Trophoblast cell (in vitro differentiated cells and primary cell): Measurements from ENCODE around the gene HSPE1.
A peak's percentile ranks its signal among the peaks of the same experiment; 100 is the strongest.

Experiments
- DNase-seq, 2 donors: peaks; one replicate each; pipeline ENCODE4 v3.0.0-alpha.2; 2016
- H2AFZ ChIP-seq: 2 replicates; pipeline ENCODE4 v1.6.1; 2013; ENCODE audit warnings: low read length, moderate library complexity, mild to moderate bottlenecking; ENCODE audit not compliant: insufficient read depth, poor library complexity
- H2AK5ac ChIP-seq: 2 replicates; pipeline ENCODE4 v1.6.1; 2013; ENCODE audit warnings: mild to moderate bottlenecking, low read length
- H2BK120ac ChIP-seq: 2 replicates; pipeline ENCODE4 v1.6.1; 2013; ENCODE audit warnings: low read length, mild to moderate bottlenecking, moderate library complexity; ENCODE audit not compliant: insufficient read depth, poor library complexity
- H2BK12ac ChIP-seq: 2 replicates; pipeline ENCODE4 v1.6.1; 2013; ENCODE audit warnings: mild to moderate bottlenecking, low read length, moderate library complexity
- H2BK5ac ChIP-seq: 2 replicates; pipeline ENCODE4 v1.6.1; 2013; ENCODE audit warnings: low read length, low read depth, moderate library complexity, mild to moderate bottlenecking; ENCODE audit not compliant: poor library complexity
- H3K14ac ChIP-seq: 2 replicates; pipeline ENCODE4 v1.6.1; 2013; ENCODE audit warnings: mild to moderate bottlenecking, low read length
- H3K18ac ChIP-seq: 2 replicates; pipeline ENCODE4 v1.6.1; 2013; ENCODE audit warnings: mild to moderate bottlenecking, low read length
- H3K23ac ChIP-seq: 2 replicates; pipeline ENCODE4 v1.6.1; 2013; ENCODE audit warnings: low read length
- H3K27ac ChIP-seq: 2 replicates; pipeline ENCODE4 v1.5.1; 2013; ENCODE audit warnings: low read depth, mild to moderate bottlenecking, inconsistent platforms, low read length, moderate library complexity
- H3K27me3 ChIP-seq: 2 replicates; pipeline ENCODE4 v1.6.1; 2013; ENCODE audit warnings: inconsistent platforms, mild to moderate bottlenecking, low read length, moderate library complexity; ENCODE audit not compliant: insufficient read depth
- H3K36me3 ChIP-seq, 2 experiments: 1 replicate in 1 of 2; 2 replicates in 1 of 2; pipeline ENCODE4 v1.6.1; 2013; ENCODE audit warnings: low read length in 2 of 2, mild to moderate bottlenecking in 2 of 2, moderate library complexity in 1 of 2; ENCODE audit not compliant: insufficient read depth in 2 of 2, control insufficient read depth in 1 of 2
- H3K4ac ChIP-seq: 2 replicates; pipeline ENCODE4 v1.6.1; 2013; ENCODE audit warnings: low read depth, mild to moderate bottlenecking, low read length, moderate library complexity
- H3K4me1 ChIP-seq, 2 experiments: 1 replicate in 1 of 2; 2 replicates in 1 of 2; pipeline ENCODE4 v1.6.1; 2013; ENCODE audit warnings: low read length in 2 of 2, mild to moderate bottlenecking in 2 of 2, moderate library complexity in 1 of 2; ENCODE audit not compliant: insufficient read depth in 2 of 2, control insufficient read depth in 1 of 2
- H3K4me2 ChIP-seq: 2 replicates; pipeline ENCODE4 v1.6.1; 2013; ENCODE audit warnings: inconsistent platforms, mild to moderate bottlenecking, low read length, moderate library complexity
- H3K4me3 ChIP-seq: 2 replicates; pipeline ENCODE4 v1.5.1; 2013; ENCODE audit warnings: mild to moderate bottlenecking, low read depth, low read length, inconsistent platforms
- H3K79me1 ChIP-seq: one replicate; pipeline ENCODE4 v1.6.1; 2013; ENCODE audit warnings: low read length
- H3K79me2 ChIP-seq: 2 replicates; pipeline ENCODE4 v1.6.1; 2013; ENCODE audit warnings: low read length, mild to moderate bottlenecking; ENCODE audit not compliant: control insufficient read depth, insufficient read depth, poor library complexity
- H3K9ac ChIP-seq: 2 replicates; pipeline ENCODE4 v1.6.1; 2013; ENCODE audit warnings: mild to moderate bottlenecking, low read length
- H3K9me3 ChIP-seq: 2 replicates; pipeline ENCODE4 v1.6.1; 2013; ENCODE audit warnings: low read depth, mild to moderate bottlenecking, control low read depth, inconsistent platforms, low read length; ENCODE audit not compliant: insufficient read depth
- H4K12ac ChIP-seq: 2 replicates; pipeline ENCODE4 v1.6.1; 2013; ENCODE audit warnings: low read depth, mild to moderate bottlenecking, low read length, moderate library complexity
- H4K8ac ChIP-seq: 2 replicates; pipeline ENCODE4 v1.6.1; 2013; ENCODE audit warnings: low read depth, mild to moderate bottlenecking, low read length, moderate library complexity
- H4K91ac ChIP-seq: one replicate; pipeline ENCODE4 v1.6.1; 2013; ENCODE audit warnings: low read depth, mild to moderate bottlenecking, low read length, moderate library complexity
- whole genome bisulfite sequencing: extraction: QIAGEN DNeasy Blood & Tissue Kit; methylation state at CpG from one replicate; pipeline ENCODE4 v1.1.7; 2013; ENCODE audit warnings: missing lambda C conversion rate; ENCODE audit not compliant: insufficient read length, insufficient coverage; ENCODE audit errors: extremely low coverage; 5-methylcytosine and 5-hydroxymethylcytosine counted together

Gene HSPE1

GRCh38 chr2:197487385-197487784, 12.8 kb upstream of the HSPE1 start:
- no peaks in the 10 kb centered on the region for H3K79me1 ChIP-seq
- H3K27me3 ChIP-seq, result no peaks in the 10 kb centered on the region
- no peak overlapping the region for H4K12ac ChIP-seq
- no peak overlapping the region for H2BK120ac ChIP-seq
- no CpG with 5 or more reads among the region's 4 CpGs for WGBS
- no peak overlapping the region for H2AK5ac ChIP-seq
- H2BK5ac ChIP-seq, result no peak overlapping the region
- H2AFZ ChIP-seq, result no peak overlapping the region
- no peak overlapping the region for H3K14ac ChIP-seq
- H2BK12ac ChIP-seq, result no peak overlapping the region
- no peaks in the 10 kb centered on the region for H3K79me2 ChIP-seq
- no peaks in the 10 kb centered on the region for H3K4me1 ChIP-seq
- H3K4ac ChIP-seq, result no peak overlapping the region
- H3K36me3 ChIP-seq, result peaks cover 23 to 33% of the 10 kb centered on the region in 2 experiments
- H3K27ac ChIP-seq, result no peak overlapping the region
- no peak overlapping the region for H3K9ac ChIP-seq
- H3K4me2 ChIP-seq, result no peak overlapping the region
- H3K4me3 ChIP-seq, result no peak overlapping the region
- no peak overlapping the region for H3K23ac ChIP-seq
- no peak overlapping the region for H3K18ac ChIP-seq
- no peak overlapping the region for H4K8ac ChIP-seq
- peaks cover 5% of the 10 kb centered on the region for H3K9me3 ChIP-seq
- DNase-seq, result no peak
- H4K91ac ChIP-seq, result no peak overlapping the region

DNA sequence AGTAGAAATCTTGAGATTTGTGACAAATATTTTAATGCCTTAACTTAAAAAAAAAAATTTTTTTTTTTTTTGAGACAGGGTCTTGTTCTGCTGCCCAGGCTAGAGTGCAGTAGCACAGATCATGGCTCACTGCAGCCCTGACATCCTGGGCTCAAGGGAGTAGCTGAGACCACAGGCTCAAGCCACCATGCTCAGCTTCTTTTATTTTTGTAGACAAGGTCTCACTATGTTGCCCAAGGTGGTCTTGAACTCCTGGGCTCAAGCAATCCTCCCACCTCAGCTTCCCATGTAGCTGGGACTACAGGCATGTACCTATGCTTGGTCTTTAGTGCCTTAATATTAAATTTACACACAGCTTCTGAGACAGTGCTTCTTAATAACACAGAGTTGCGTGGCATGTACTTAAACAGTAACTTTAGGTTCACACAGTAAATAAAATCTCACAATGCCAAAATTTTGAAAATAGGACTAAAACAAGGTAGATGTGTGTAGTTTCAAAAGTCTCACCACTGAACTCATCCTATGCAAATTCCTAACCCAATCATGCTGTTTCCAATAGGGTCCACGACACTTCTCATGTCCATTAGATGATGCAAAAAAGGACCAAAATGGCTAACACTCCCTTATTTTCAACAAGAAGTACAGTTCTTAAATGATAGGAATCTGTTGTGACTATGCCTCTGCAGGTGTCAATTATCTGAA, 4.6 kb upstream of the HSPE1 start:
- Histone ChIP-seq H2AK5ac (no peak overlapping the region), H3K14ac (no peak overlapping the region), H3K36me3 (peaks cover 21 to 26% of the 10 kb centered on the region in 2 experiments), H3K79me1 (peaks cover 14% of the 10 kb centered on the region), H3K4me1 (peaks cover 0 to 3% of the 10 kb centered on the region in 2 experiments), H3K4ac (peak overlapping the region; percentile 53), H3K9me3 (no peaks in the 10 kb centered on the region), H4K8ac (no peak overlapping the region), H4K12ac (no peak overlapping the region), H2AFZ (no peak overlapping the region), H3K4me2 (no peak overlapping the region), H3K9ac (no peak overlapping the region), H3K27me3 (no peaks in the 10 kb centered on the region), H2BK120ac (no peak overlapping the region), H3K4me3 (no peak overlapping the region), H3K27ac (no peak overlapping the region), H3K23ac (no peak overlapping the region), H3K79me2 (peaks cover 17% of the 10 kb centered on the region), H2BK12ac (no peak overlapping the region), H4K91ac (no peak overlapping the region), H3K18ac (no peak overlapping the region), H2BK5ac (no peak overlapping the region)
- no peak for DNase-seq
- no CpG with 5 or more reads among the region's 2 CpGs for WGBS

DNA sequence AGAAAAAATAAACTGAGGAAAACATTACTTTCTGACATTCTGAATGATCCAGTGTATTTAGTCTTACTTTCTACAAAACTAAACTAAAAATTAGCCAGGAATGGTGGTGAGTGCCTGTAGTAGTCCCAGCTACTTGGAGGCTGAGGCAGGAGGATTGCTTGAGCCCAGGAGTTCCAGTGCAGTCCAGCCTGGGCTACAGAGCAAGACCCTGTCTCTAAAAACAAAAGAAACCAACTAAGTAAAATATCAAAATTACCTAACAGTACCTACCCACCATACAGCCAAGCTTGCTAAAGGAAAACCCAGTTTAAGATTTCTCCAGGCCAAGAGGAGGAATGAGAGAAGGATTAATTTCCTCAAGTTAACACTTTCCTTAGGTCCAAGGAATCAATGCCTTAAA, 3.5 kb upstream of the HSPE1 start:
- H3K4me3 ChIP-seq, result no peak overlapping the region
- H3K79me2 ChIP-seq, result peaks cover 19% of the 10 kb centered on the region
- no peak overlapping the region for H3K14ac ChIP-seq
- H3K4me2 ChIP-seq, result no peak overlapping the region
- H3K4ac ChIP-seq, result peak overlapping the region; percentile 64
- H4K91ac ChIP-seq, result no peak overlapping the region
- no peak overlapping the region for H2BK120ac ChIP-seq
- no peak overlapping the region for H2BK5ac ChIP-seq
- H3K23ac ChIP-seq, result no peak overlapping the region
- peaks cover 14% of the 10 kb centered on the region for H3K79me1 ChIP-seq
- H3K4me1 ChIP-seq, result peaks cover 0 to 3% of the 10 kb centered on the region in 2 experiments
- no peaks in the 10 kb centered on the region for H3K9me3 ChIP-seq
- no peak for DNase-seq
- H2AK5ac ChIP-seq, result no peak overlapping the region
- H3K18ac ChIP-seq, result no peak overlapping the region
- no peak overlapping the region for H3K27ac ChIP-seq
- H2AFZ ChIP-seq, result no peak overlapping the region
- peaks cover 19 to 23% of the 10 kb centered on the region in 2 experiments for H3K36me3 ChIP-seq
- no peak overlapping the region for H2BK12ac ChIP-seq
- no peak overlapping the region for H3K9ac ChIP-seq
- H4K12ac ChIP-seq, result no peak overlapping the region
- no peaks in the 10 kb centered on the region for H3K27me3 ChIP-seq
- no peak overlapping the region for H4K8ac ChIP-seq

DNA sequence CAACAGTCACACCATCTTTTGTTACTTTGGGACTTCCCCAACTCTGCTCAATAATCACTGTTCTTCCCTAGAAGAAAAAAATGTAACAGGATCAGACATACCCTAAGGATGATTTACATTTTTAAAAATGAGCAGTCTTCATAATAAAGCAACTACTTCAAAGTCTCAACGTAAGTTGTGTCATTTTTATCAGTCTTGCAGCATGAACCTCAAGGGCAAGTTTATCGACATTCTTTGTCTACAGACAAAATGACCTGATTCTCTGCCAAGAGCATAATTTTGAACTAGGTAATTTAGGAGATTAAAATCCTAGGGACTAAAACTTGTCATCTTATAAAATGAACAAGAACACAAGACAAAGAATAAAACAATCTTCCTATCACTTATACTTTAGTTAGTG, 2.9 kb upstream of the HSPE1 start:
- no peak overlapping the region for H3K4me3 ChIP-seq
- no peak overlapping the region for H3K4me2 ChIP-seq
- no peak overlapping the region for H3K27ac ChIP-seq
- H4K8ac ChIP-seq, result no peak overlapping the region
- peaks cover 0 to 3% of the 10 kb centered on the region in 2 experiments for H3K4me1 ChIP-seq
- no peak overlapping the region for H2BK5ac ChIP-seq
- H3K79me2 ChIP-seq, result peaks cover 20% of the 10 kb centered on the region
- no peak overlapping the region for H3K18ac ChIP-seq
- WGBS, result no CpG with 5 or more reads among the region's 2 CpGs
- H3K36me3 ChIP-seq, result peaks cover 13 to 20% of the 10 kb centered on the region in 2 experiments
- H2BK12ac ChIP-seq, result no peak overlapping the region
- no peak overlapping the region for H4K12ac ChIP-seq
- no peak overlapping the region for H2AK5ac ChIP-seq
- DNase-seq, result peak; percentile 67 to 91
- no peak overlapping the region for H3K23ac ChIP-seq
- no peak overlapping the region for H2AFZ ChIP-seq
- no peak overlapping the region for H3K9ac ChIP-seq
- no peak overlapping the region for H3K4ac ChIP-seq
- H4K91ac ChIP-seq, result no peak overlapping the region
- H3K14ac ChIP-seq, result no peak overlapping the region
- no peaks in the 10 kb centered on the region for H3K9me3 ChIP-seq
- no peak overlapping the region for H2BK120ac ChIP-seq
- no peaks in the 10 kb centered on the region for H3K27me3 ChIP-seq
- H3K79me1 ChIP-seq, result peaks cover 14% of the 10 kb centered on the region
